GM19240 (cell line): ENCODE data around the gene IQSEC1.

Experiments used
- DNase-seq: peaks from one replicate; pipeline ENCODE4 v3.0.0; 2011; ENCODE audit warnings: low spot score; ENCODE audit not compliant: insufficient read length

Gene IQSEC1

GRCh38 chr3:12909710-12910109, 163.5 kb downstream of the IQSEC1 start:
- no peak for DNase-seq

GRCh38 chr3:12908859-12909258, 164.4 kb downstream of the IQSEC1 start:
- no peak for DNase-seq

GRCh38 chr3:12908136-12908730, 165.0 kb downstream of the IQSEC1 start:
- no peak for DNase-seq

- DNase-seq: no peak
Observed at GRCh38 chr3:12907729-12908128, 165.5 kb downstream of the IQSEC1 start.

GRCh38 chr3:12907296-12907695, 165.9 kb downstream of the IQSEC1 start:
- no peak for DNase-seq

GRCh38 chr3:12906916-12907290, 166.3 kb downstream of the IQSEC1 start:
- DNase-seq: no peak

- no peak for DNase-seq
Observed at GRCh38 chr3:12906141-12906915, 166.9 kb downstream of the IQSEC1 start.

- no peak for DNase-seq
Observed at GRCh38 chr3:12905316-12906071, 167.7 kb downstream of the IQSEC1 start.

- DNase-seq: no peak
Observed at GRCh38 chr3:12904951-12905315, 168.3 kb downstream of the IQSEC1 start.

GRCh38 chr3:12903881-12904280, 169.3 kb downstream of the IQSEC1 start:
- no peak for DNase-seq

- no peak for DNase-seq
Observed at GRCh38 chr3:12903000-12903800, 170.0 kb downstream of the IQSEC1 start.

- no peak for DNase-seq
Observed at GRCh38 chr3:12902181-12902999, 170.8 kb downstream of the IQSEC1 start.

- DNase-seq: no peak
Observed at GRCh38 chr3:12901623-12902045, 171.6 kb downstream of the IQSEC1 start.

- no peak for DNase-seq
Observed at GRCh38 chr3:12900885-12901411, 172.3 kb downstream of the IQSEC1 start.

- no peak for DNase-seq
Observed at GRCh38 chr3:12898965-12899755, 174.1 kb downstream of the IQSEC1 start.

GRCh38 chr3:12898290-12898964, 174.8 kb downstream of the IQSEC1 start:
- no peak for DNase-seq

- no peak for DNase-seq
Observed at GRCh38 chr3:12897381-12898289, 175.6 kb downstream of the IQSEC1 start.
